C4-2B (cell line): ENCODE measurements around the gene MAP3K20.

Experiments
- ZFX ChIP-seq: fragments of 450-650 bp; IDR thresholded peaks from 2 replicates; pipeline ENCODE4 v1.6.1; 2017
- TF ChIP-seq, protein P1 (sequence below): fragments of 450-650 bp; conservative IDR thresholded peaks from 2 replicates; pipeline ENCODE4 v1.5.1; 2017; ENCODE audit warnings: mild to moderate bottlenecking

GRCh38 chr2:173136067-173136466, 60.4 kb downstream of the MAP3K20 start:
- TF ChIP-seq, protein P1, sequence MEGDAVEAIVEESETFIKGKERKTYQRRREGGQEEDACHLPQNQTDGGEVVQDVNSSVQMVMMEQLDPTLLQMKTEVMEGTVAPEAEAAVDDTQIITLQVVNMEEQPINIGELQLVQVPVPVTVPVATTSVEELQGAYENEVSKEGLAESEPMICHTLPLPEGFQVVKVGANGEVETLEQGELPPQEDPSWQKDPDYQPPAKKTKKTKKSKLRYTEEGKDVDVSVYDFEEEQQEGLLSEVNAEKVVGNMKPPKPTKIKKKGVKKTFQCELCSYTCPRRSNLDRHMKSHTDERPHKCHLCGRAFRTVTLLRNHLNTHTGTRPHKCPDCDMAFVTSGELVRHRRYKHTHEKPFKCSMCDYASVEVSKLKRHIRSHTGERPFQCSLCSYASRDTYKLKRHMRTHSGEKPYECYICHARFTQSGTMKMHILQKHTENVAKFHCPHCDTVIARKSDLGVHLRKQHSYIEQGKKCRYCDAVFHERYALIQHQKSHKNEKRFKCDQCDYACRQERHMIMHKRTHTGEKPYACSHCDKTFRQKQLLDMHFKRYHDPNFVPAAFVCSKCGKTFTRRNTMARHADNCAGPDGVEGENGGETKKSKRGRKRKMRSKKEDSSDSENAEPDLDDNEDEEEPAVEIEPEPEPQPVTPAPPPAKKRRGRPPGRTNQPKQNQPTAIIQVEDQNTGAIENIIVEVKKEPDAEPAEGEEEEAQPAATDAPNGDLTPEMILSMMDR: no peak
- no peak for TF ChIP-seq ZFX
